ENCODE data around the gene GAK. TPM values are rescaled to one million over a fixed set of nuclear protein-coding genes. Genes with fewer than 3 reads are reported as not detected.

The GAK gene
- total and polyA plus RNA-seq, 9 donors: 26.4 to 44.0 (median 33.2) TPM

GRCh38 chr4:951594-952468 lies 19.7 kb upstream of the GAK start:
- Histone ChIP-seq H3K4me3 (ENCODE audit: low read length) (no peak overlapping the region), H3K27me3 (ENCODE audit: control insufficient read depth, insufficient read depth, low read length) (no peaks in the 10 kb centered on the region), H3K27ac (ENCODE audit: low read length) (no peak overlapping the region), H3K36me3 (ENCODE audit: control insufficient read depth, insufficient read depth, low read length) (peaks cover 14% of the 10 kb centered on the region), H3K9me3 (replicated peaks; ENCODE audit: control insufficient read depth, low read depth, low read length) (no peaks in the 10 kb centered on the region), H3K4me1 (ENCODE audit: control insufficient read depth, insufficient read depth, low read length) (peaks cover 11% of the 10 kb centered on the region)
- DNase-seq: no peak
- 77% methylated on average over 19 of the region's 23 CpGs for WGBS (ENCODE audit: insufficient coverage)

- Histone ChIP-seq H3K4me1 (ENCODE audit: control insufficient read depth, insufficient read depth, low read length) (peaks cover 11% of the 10 kb centered on the region), H3K9me3 (replicated peaks; ENCODE audit: control insufficient read depth, low read depth, low read length) (no peaks in the 10 kb centered on the region), H3K4me3 (ENCODE audit: low read length) (no peak overlapping the region), H3K27me3 (ENCODE audit: control insufficient read depth, insufficient read depth, low read length) (no peaks in the 10 kb centered on the region), H3K27ac (ENCODE audit: low read length) (no peak overlapping the region), H3K36me3 (ENCODE audit: control insufficient read depth, insufficient read depth, low read length) (peaks cover 14% of the 10 kb centered on the region)
- WGBS (ENCODE audit: insufficient coverage): no CpG with 5 or more reads among the region's 7 CpGs
- DNase-seq: no peak
Observed at GRCh38 chr4:951186-951585, 19.1 kb upstream of the GAK start.

GRCh38 chr4:950136-951020 lies 18.3 kb upstream of the GAK start:
- Histone ChIP-seq H3K4me1 (ENCODE audit: control insufficient read depth, insufficient read depth, low read length) (peaks cover 14% of the 10 kb centered on the region), H3K9me3 (replicated peaks; ENCODE audit: control insufficient read depth, low read depth, low read length) (no peaks in the 10 kb centered on the region), H3K36me3 (ENCODE audit: control insufficient read depth, insufficient read depth, low read length) (peaks cover 10% of the 10 kb centered on the region), H3K27ac (ENCODE audit: low read length) (no peak overlapping the region), H3K4me3 (ENCODE audit: low read length) (no peak overlapping the region), H3K27me3 (ENCODE audit: control insufficient read depth, insufficient read depth, low read length) (peaks cover 6% of the 10 kb centered on the region)
- 79% methylated on average over 12 of the region's 30 CpGs for WGBS (ENCODE audit: insufficient coverage)
- no peak for DNase-seq

- H3K9me3 ChIP-seq (replicated peaks; ENCODE audit: control insufficient read depth, low read depth, low read length): no peaks in the 10 kb centered on the region
- H3K27me3 ChIP-seq (ENCODE audit: control insufficient read depth, insufficient read depth, low read length): peaks cover 9% of the 10 kb centered on the region
- DNase-seq: no peak
- H3K36me3 ChIP-seq (ENCODE audit: control insufficient read depth, insufficient read depth, low read length): peaks cover 5% of the 10 kb centered on the region
- H3K4me3 ChIP-seq (ENCODE audit: low read length): no peak overlapping the region
- H3K4me1 ChIP-seq (ENCODE audit: control insufficient read depth, insufficient read depth, low read length): peaks cover 14% of the 10 kb centered on the region
- H3K27ac ChIP-seq (ENCODE audit: low read length): no peak overlapping the region
- WGBS (ENCODE audit: insufficient coverage): 84% methylated on average over 18 of the region's 20 CpGs
Observed at GRCh38 chr4:949656-950055, 17.5 kb upstream of the GAK start.

GRCh38 chr4:948936-949300 lies 16.8 kb upstream of the GAK start:
- no peak overlapping the region for H3K4me3 ChIP-seq (ENCODE audit: low read length)
- no peaks in the 10 kb centered on the region for H3K9me3 ChIP-seq (replicated peaks; ENCODE audit: control insufficient read depth, low read depth, low read length)
- peaks cover 9% of the 10 kb centered on the region for H3K27me3 ChIP-seq (ENCODE audit: control insufficient read depth, insufficient read depth, low read length)
- H3K4me1 ChIP-seq (ENCODE audit: control insufficient read depth, insufficient read depth, low read length): peaks cover 14% of the 10 kb centered on the region
- H3K27ac ChIP-seq (ENCODE audit: low read length): no peak overlapping the region
- 83% methylated on average over 13 of the region's 13 CpGs for WGBS (ENCODE audit: insufficient coverage)
- peaks cover 5% of the 10 kb centered on the region for H3K36me3 ChIP-seq (ENCODE audit: control insufficient read depth, insufficient read depth, low read length)
- DNase-seq: no peak

- Histone ChIP-seq H3K4me3 (ENCODE audit: low read length) (no peak overlapping the region), H3K9me3 (replicated peaks; ENCODE audit: control insufficient read depth, low read depth, low read length) (no peaks in the 10 kb centered on the region), H3K36me3 (ENCODE audit: control insufficient read depth, insufficient read depth, low read length) (peaks cover 5% of the 10 kb centered on the region), H3K4me1 (ENCODE audit: control insufficient read depth, insufficient read depth, low read length) (peaks cover 14% of the 10 kb centered on the region), H3K27me3 (ENCODE audit: control insufficient read depth, insufficient read depth, low read length) (peaks cover 9% of the 10 kb centered on the region), H3K27ac (ENCODE audit: low read length) (no peak overlapping the region)
- no peak for DNase-seq
- 61% methylated on average over 31 of the region's 33 CpGs for WGBS (ENCODE audit: insufficient coverage)
Observed at GRCh38 chr4:948101-948935, 16.2 kb upstream of the GAK start.

GRCh38 chr4:947491-947971 lies 15.4 kb upstream of the GAK start:
- no peak overlapping the region for H3K27ac ChIP-seq (ENCODE audit: low read length)
- no peak for DNase-seq
- no peak overlapping the region for H3K4me3 ChIP-seq (ENCODE audit: low read length)
- WGBS (ENCODE audit: insufficient coverage): 87% methylated on average over 18 of the region's 19 CpGs
- no peaks in the 10 kb centered on the region for H3K36me3 ChIP-seq (ENCODE audit: control insufficient read depth, insufficient read depth, low read length)
- peaks cover 9% of the 10 kb centered on the region for H3K27me3 ChIP-seq (ENCODE audit: control insufficient read depth, insufficient read depth, low read length)
- no peaks in the 10 kb centered on the region for H3K9me3 ChIP-seq (replicated peaks; ENCODE audit: control insufficient read depth, low read depth, low read length)
- peaks cover 14% of the 10 kb centered on the region for H3K4me1 ChIP-seq (ENCODE audit: control insufficient read depth, insufficient read depth, low read length)

- DNase-seq: no peak
- no peak overlapping the region for H3K4me3 ChIP-seq (ENCODE audit: low read length)
- peaks cover 9% of the 10 kb centered on the region for H3K27me3 ChIP-seq (ENCODE audit: control insufficient read depth, insufficient read depth, low read length)
- no peak overlapping the region for H3K27ac ChIP-seq (ENCODE audit: low read length)
- peaks cover 10% of the 10 kb centered on the region for H3K4me1 ChIP-seq (ENCODE audit: control insufficient read depth, insufficient read depth, low read length)
- WGBS (ENCODE audit: insufficient coverage): 66% methylated on average over 62 of the region's 62 CpGs
- H3K36me3 ChIP-seq (ENCODE audit: control insufficient read depth, insufficient read depth, low read length): no peaks in the 10 kb centered on the region
- H3K9me3 ChIP-seq (replicated peaks; ENCODE audit: control insufficient read depth, low read depth, low read length): no peaks in the 10 kb centered on the region
Observed at GRCh38 chr4:946517-947471, 14.7 kb upstream of the GAK start.

- Histone ChIP-seq H3K9me3 (replicated peaks; ENCODE audit: control insufficient read depth, low read depth, low read length) (no peaks in the 10 kb centered on the region), H3K36me3 (ENCODE audit: control insufficient read depth, insufficient read depth, low read length) (no peaks in the 10 kb centered on the region), H3K4me1 (ENCODE audit: control insufficient read depth, insufficient read depth, low read length) (peaks cover 4% of the 10 kb centered on the region), H3K27me3 (ENCODE audit: control insufficient read depth, insufficient read depth, low read length) (peaks cover 9% of the 10 kb centered on the region), H3K27ac (ENCODE audit: low read length) (no peak overlapping the region), H3K4me3 (ENCODE audit: low read length) (no peak overlapping the region)
- DNase-seq: no peak
- WGBS (ENCODE audit: insufficient coverage): 65% methylated on average over 9 of the region's 9 CpGs
Observed at GRCh38 chr4:946103-946450, 14.0 kb upstream of the GAK start.

Data from muscle of leg (tissue), 11 donors.